Measurements from ENCODE around the gene KIF13A. TPM values are rescaled to one million over a fixed set of nuclear protein-coding genes. Genes with fewer than 3 reads are reported as not detected.

The KIF13A gene
- total RNA-seq, 1 donor from 2014 or later = 38.4 TPM

GRCh38 chr6:17716221-17716620 is 271.2 kb downstream of the KIF13A start:
- Histone ChIP-seq H3K4me1 (ENCODE audit: insufficient read depth, low read length) (peaks cover 17% of the 10 kb centered on the region), H3K4me3 (ENCODE audit: insufficient read depth, low read depth, low read length) (no peak overlapping the region), H4K20me1 (ENCODE audit: insufficient read depth, low read length) (no peaks in the 10 kb centered on the region), H3K27me3 (ENCODE audit: insufficient read depth, low read length) (no peaks in the 10 kb centered on the region), H3K9me3 (ENCODE audit: insufficient read depth, low read depth, low read length) (no peaks in the 10 kb centered on the region), H3K4me2 (ENCODE audit: low read length) (peak overlapping the region; percentile 25), H3K36me3 (ENCODE audit: insufficient read depth, low read length) (no peaks in the 10 kb centered on the region), H2AFZ (ENCODE audit: low read depth, low read length) (no peak overlapping the region), H3K27ac (ENCODE audit: low read depth, low read length) (no peak overlapping the region), H3K79me2 (ENCODE audit: insufficient read depth, low read length) (no peaks in the 10 kb centered on the region), H3K9ac (ENCODE audit: low read length) (no peak overlapping the region)
- Mint-ChIP-seq H3K27ac (ENCODE audit: unreplicated experiment) (peak overlapping the region; percentile 26), H3K27me3 (ENCODE audit: low read depth, unreplicated experiment) (no peaks in the 10 kb centered on the region), H3K36me3 (ENCODE audit: low read depth, unreplicated experiment) (no peaks in the 10 kb centered on the region), H3K4me1 (ENCODE audit: low read depth, unreplicated experiment) (peaks cover 20% of the 10 kb centered on the region), H3K4me3 (ENCODE audit: unreplicated experiment) (no peak overlapping the region), H3K9me3 (ENCODE audit: unreplicated experiment) (no peaks in the 10 kb centered on the region)
- no peak for DNase-seq (ENCODE audit: low read depth)
- TF ChIP-seq EZH2 (IDR thresholded peaks at IDR 0.05; ENCODE audit: insufficient read depth, low read length) = no peak
- TF ChIP-seq, protein P1, sequence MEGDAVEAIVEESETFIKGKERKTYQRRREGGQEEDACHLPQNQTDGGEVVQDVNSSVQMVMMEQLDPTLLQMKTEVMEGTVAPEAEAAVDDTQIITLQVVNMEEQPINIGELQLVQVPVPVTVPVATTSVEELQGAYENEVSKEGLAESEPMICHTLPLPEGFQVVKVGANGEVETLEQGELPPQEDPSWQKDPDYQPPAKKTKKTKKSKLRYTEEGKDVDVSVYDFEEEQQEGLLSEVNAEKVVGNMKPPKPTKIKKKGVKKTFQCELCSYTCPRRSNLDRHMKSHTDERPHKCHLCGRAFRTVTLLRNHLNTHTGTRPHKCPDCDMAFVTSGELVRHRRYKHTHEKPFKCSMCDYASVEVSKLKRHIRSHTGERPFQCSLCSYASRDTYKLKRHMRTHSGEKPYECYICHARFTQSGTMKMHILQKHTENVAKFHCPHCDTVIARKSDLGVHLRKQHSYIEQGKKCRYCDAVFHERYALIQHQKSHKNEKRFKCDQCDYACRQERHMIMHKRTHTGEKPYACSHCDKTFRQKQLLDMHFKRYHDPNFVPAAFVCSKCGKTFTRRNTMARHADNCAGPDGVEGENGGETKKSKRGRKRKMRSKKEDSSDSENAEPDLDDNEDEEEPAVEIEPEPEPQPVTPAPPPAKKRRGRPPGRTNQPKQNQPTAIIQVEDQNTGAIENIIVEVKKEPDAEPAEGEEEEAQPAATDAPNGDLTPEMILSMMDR (IDR thresholded peaks at IDR 0.05; ENCODE audit: insufficient read depth, low read depth, low read length) = no peak
- peak; percentile 20 for FAIRE-seq

- Histone ChIP-seq H3K36me3 (ENCODE audit: insufficient read depth, low read length) (no peaks in the 10 kb centered on the region), H3K4me2 (ENCODE audit: low read length) (peak overlapping the region; percentile 73), H3K4me3 (ENCODE audit: insufficient read depth, low read depth, low read length) (no peak overlapping the region), H3K9ac (ENCODE audit: low read length) (peak overlapping the region; percentile 30), H3K79me2 (ENCODE audit: insufficient read depth, low read length) (no peaks in the 10 kb centered on the region), H3K4me1 (ENCODE audit: insufficient read depth, low read length) (peaks cover 17% of the 10 kb centered on the region), H3K27me3 (ENCODE audit: insufficient read depth, low read length) (no peaks in the 10 kb centered on the region), H3K9me3 (ENCODE audit: insufficient read depth, low read depth, low read length) (no peaks in the 10 kb centered on the region), H4K20me1 (ENCODE audit: insufficient read depth, low read length) (no peaks in the 10 kb centered on the region), H3K27ac (ENCODE audit: low read depth, low read length) (peak overlapping the region; percentile 42), H2AFZ (ENCODE audit: low read depth, low read length) (peak overlapping the region; percentile 62)
- H3K36me3 Mint-ChIP-seq (ENCODE audit: low read depth, unreplicated experiment) = no peaks in the 10 kb centered on the region
- FAIRE-seq (peak; percentile 75), DNase-seq (ENCODE audit: low read depth) (peak; percentile 95)
- no peaks in the 10 kb centered on the region for H3K9me3 Mint-ChIP-seq (ENCODE audit: unreplicated experiment)
- peak overlapping the region; percentile 78 for H3K4me3 Mint-ChIP-seq (ENCODE audit: unreplicated experiment)
- H3K27ac Mint-ChIP-seq (ENCODE audit: unreplicated experiment) = peak overlapping the region; percentile 90
- TF ChIP-seq, protein P1 (IDR thresholded peaks at IDR 0.05; ENCODE audit: insufficient read depth, low read depth, low read length) = no peak
- TF ChIP-seq EZH2 (IDR thresholded peaks at IDR 0.05; ENCODE audit: insufficient read depth, low read length) = no peak
- peaks cover 20% of the 10 kb centered on the region for H3K4me1 Mint-ChIP-seq (ENCODE audit: low read depth, unreplicated experiment)
- H3K27me3 Mint-ChIP-seq (ENCODE audit: low read depth, unreplicated experiment) = no peaks in the 10 kb centered on the region
Measured at GRCh38 chr6:17714879-17715851, 272.3 kb downstream of the KIF13A start.

GRCh38 chr6:17714177-17714576 is 273.3 kb downstream of the KIF13A start:
- Mint-ChIP-seq H3K9me3 (ENCODE audit: unreplicated experiment) (no peaks in the 10 kb centered on the region), H3K36me3 (ENCODE audit: low read depth, unreplicated experiment) (no peaks in the 10 kb centered on the region), H3K4me1 (ENCODE audit: low read depth, unreplicated experiment) (peaks cover 20% of the 10 kb centered on the region), H3K27me3 (ENCODE audit: low read depth, unreplicated experiment) (no peaks in the 10 kb centered on the region), H3K27ac (ENCODE audit: unreplicated experiment) (peak overlapping the region; percentile 58), H3K4me3 (ENCODE audit: unreplicated experiment) (no peak overlapping the region)
- Histone ChIP-seq H3K79me2 (ENCODE audit: insufficient read depth, low read length) (no peaks in the 10 kb centered on the region), H3K9ac (ENCODE audit: low read length) (no peak overlapping the region), H3K4me2 (ENCODE audit: low read length) (peak overlapping the region; percentile 73), H4K20me1 (ENCODE audit: insufficient read depth, low read length) (no peaks in the 10 kb centered on the region), H3K4me3 (ENCODE audit: insufficient read depth, low read depth, low read length) (no peak overlapping the region), H2AFZ (ENCODE audit: low read depth, low read length) (no peak overlapping the region), H3K9me3 (ENCODE audit: insufficient read depth, low read depth, low read length) (no peaks in the 10 kb centered on the region), H3K27ac (ENCODE audit: low read depth, low read length) (no peak overlapping the region), H3K4me1 (ENCODE audit: insufficient read depth, low read length) (peaks cover 17% of the 10 kb centered on the region), H3K36me3 (ENCODE audit: insufficient read depth, low read length) (no peaks in the 10 kb centered on the region), H3K27me3 (ENCODE audit: insufficient read depth, low read length) (no peaks in the 10 kb centered on the region)
- DNase-seq (ENCODE audit: low read depth) = no peak
- FAIRE-seq = no peak
- no peak for TF ChIP-seq EZH2 (IDR thresholded peaks at IDR 0.05; ENCODE audit: insufficient read depth, low read length)
- TF ChIP-seq, protein P1 (IDR thresholded peaks at IDR 0.05; ENCODE audit: insufficient read depth, low read depth, low read length) = no peak
